ENCODE results near the gene MYRIP. TPM values are rescaled to one million over a fixed set of nuclear protein-coding genes. Genes with fewer than 3 reads are reported as not detected.
"Not testable (repeated sequence)": the region's sequence is repeated elsewhere in the genome, so short reads cannot be mapped to it uniquely, and the experiment has no call there.

MYRIP gene
- total RNA-seq, 2 donors from 2014 or later, result not detected

- Mint-ChIP-seq H3K4me3 (no peak overlapping the region), H3K27ac (no peak overlapping the region)
- ATAC-seq (replicated peaks), result no peak
Observed at GRCh38 chr3:40262331-40262730, 452.9 kb downstream of the MYRIP start.

GRCh38 chr3:40264451-40264850, 455.0 kb downstream of the MYRIP start:
- Mint-ChIP-seq H3K9me3 (no peaks in the 10 kb centered on the region), H3K27me3 (no peaks in the 10 kb centered on the region), H3K36me3 (ENCODE audit: low read depth) (no peaks in the 10 kb centered on the region), H3K27ac (no peak overlapping the region), H3K4me3 (no peak overlapping the region), H3K4me1 (no peaks in the 10 kb centered on the region)
- no peak for ATAC-seq (replicated peaks)

More at GRCh38 chr3:40262331-40262730, 452.9 kb downstream of the MYRIP start:
- H3K27me3 Mint-ChIP-seq, result no peaks in the 10 kb centered on the region
- no peaks in the 10 kb centered on the region for H3K36me3 Mint-ChIP-seq (ENCODE audit: low read depth)
- H3K4me1 Mint-ChIP-seq, result no peaks in the 10 kb centered on the region
- H3K9me3 Mint-ChIP-seq, result no peaks in the 10 kb centered on the region

DNA sequence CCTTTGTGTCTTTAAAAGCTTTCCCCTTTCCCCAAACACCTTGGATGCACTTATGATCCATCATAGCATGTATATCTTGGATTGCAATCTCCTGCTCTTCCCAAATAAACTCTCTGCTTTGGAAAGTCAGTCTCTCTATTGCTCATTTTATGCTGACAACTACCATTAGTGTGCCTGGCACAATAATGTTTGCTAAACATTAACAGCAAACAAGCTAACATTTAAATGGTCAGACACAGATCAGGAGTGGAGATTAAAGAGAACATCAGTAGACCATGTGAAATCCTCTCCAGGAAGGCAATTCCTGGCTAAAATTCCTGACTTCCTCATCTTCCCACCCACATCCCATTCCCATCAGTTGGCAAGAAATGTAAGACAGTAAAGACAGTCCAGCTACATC, 455.8 kb downstream of the MYRIP start:
- Mint-ChIP-seq H3K27me3 (no peaks in the 10 kb centered on the region), H3K36me3 (ENCODE audit: low read depth) (no peaks in the 10 kb centered on the region), H3K4me3 (no peak overlapping the region), H3K4me1 (no peaks in the 10 kb centered on the region), H3K9me3 (no peaks in the 10 kb centered on the region), H3K27ac (no peak overlapping the region)
- ATAC-seq (replicated peaks), result no peak

DNA sequence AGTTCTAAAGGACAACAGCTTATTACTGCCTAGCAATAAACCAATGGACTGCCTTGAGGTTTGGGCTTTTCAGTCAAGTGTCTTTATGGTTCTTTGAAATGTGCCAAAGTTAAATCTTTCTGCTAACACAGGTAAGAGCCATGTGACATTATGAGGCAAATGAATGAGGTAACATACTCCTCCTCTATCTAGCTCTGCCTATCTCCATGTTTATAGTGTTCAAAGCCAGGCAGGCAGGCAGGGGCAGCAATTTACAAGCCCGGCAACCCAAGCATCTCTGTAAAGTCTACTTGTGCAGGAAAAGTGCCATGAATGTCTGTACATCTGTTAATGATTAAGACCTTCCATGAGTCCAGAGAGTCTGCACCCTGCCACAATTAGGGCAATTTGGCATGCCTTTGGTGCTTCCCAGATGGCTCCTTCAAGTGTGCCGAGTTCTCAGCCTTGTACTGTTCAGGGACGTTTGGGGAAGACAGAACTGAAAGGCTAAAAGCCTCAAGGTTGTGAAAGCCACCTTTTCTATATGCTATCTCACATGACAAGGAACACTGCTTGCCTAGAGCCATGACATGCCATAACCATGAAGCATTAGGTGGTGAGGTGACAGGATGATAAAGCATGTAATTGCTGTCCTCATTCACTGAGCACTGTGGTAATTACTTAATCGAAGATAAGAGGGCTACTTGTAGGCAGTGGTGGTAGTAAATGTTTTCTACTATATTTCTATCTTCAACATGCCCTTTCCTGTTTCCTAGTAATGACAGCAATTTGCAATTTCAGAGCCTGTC, 458.7 kb downstream of the MYRIP start:
- Mint-ChIP-seq H3K27me3 (no peaks in the 10 kb centered on the region), H3K36me3 (ENCODE audit: low read depth) (no peaks in the 10 kb centered on the region), H3K9me3 (no peaks in the 10 kb centered on the region), H3K4me3 (no peak overlapping the region), H3K27ac (no peak overlapping the region), H3K4me1 (no peaks in the 10 kb centered on the region)
- no peak for ATAC-seq (replicated peaks)

- H3K4me3 Mint-ChIP-seq, result no peak overlapping the region
- H3K27ac Mint-ChIP-seq, result no peak overlapping the region
- H3K27me3 Mint-ChIP-seq, result no peaks in the 10 kb centered on the region
- H3K36me3 Mint-ChIP-seq (ENCODE audit: low read depth), result no peaks in the 10 kb centered on the region
- H3K4me1 Mint-ChIP-seq, result no peaks in the 10 kb centered on the region
- H3K9me3 Mint-ChIP-seq, result no peaks in the 10 kb centered on the region
- ATAC-seq (replicated peaks), result no peak
Observed at GRCh38 chr3:40268802-40269524, 459.6 kb downstream of the MYRIP start.

- peaks cover 5% of the 10 kb centered on the region for H3K9me3 Mint-ChIP-seq
- H3K27me3 Mint-ChIP-seq, result no peaks in the 10 kb centered on the region
- H3K36me3 Mint-ChIP-seq (ENCODE audit: low read depth), result no peaks in the 10 kb centered on the region
- H3K27ac Mint-ChIP-seq, result no peak overlapping the region
- H3K4me3 Mint-ChIP-seq, result no peak overlapping the region
- no peak for ATAC-seq (replicated peaks)
- H3K4me1 Mint-ChIP-seq, result peaks cover 6% of the 10 kb centered on the region
Observed at GRCh38 chr3:40278791-40279190, 469.4 kb downstream of the MYRIP start.

- ATAC-seq (replicated peaks), result no peak
- H3K27me3 Mint-ChIP-seq, result no peaks in the 10 kb centered on the region
- H3K36me3 Mint-ChIP-seq (ENCODE audit: low read depth), result no peaks in the 10 kb centered on the region
- peaks cover 6% of the 10 kb centered on the region for H3K4me1 Mint-ChIP-seq
- H3K4me3 Mint-ChIP-seq, result no peak overlapping the region
- H3K9me3 Mint-ChIP-seq, result peaks cover 5% of the 10 kb centered on the region
- H3K27ac Mint-ChIP-seq, result no peak overlapping the region
Observed at GRCh38 chr3:40281995-40282394, 472.6 kb downstream of the MYRIP start.

GRCh38 chr3:40283057-40283456, 473.6 kb downstream of the MYRIP start:
- H3K36me3 Mint-ChIP-seq (ENCODE audit: low read depth); ATAC-seq (replicated peaks); H3K27me3 Mint-ChIP-seq; H3K27ac Mint-ChIP-seq; H3K4me3 Mint-ChIP-seq; H3K9me3 Mint-ChIP-seq; H3K4me1 Mint-ChIP-seq: not testable (repeated sequence)

GRCh38 chr3:40287248-40287647, 477.8 kb downstream of the MYRIP start:
- H3K4me3 Mint-ChIP-seq, result no peak overlapping the region
- peaks cover 14% of the 10 kb centered on the region for H3K4me1 Mint-ChIP-seq
- no peaks in the 10 kb centered on the region for H3K9me3 Mint-ChIP-seq
- no peaks in the 10 kb centered on the region for H3K27me3 Mint-ChIP-seq
- no peak overlapping the region for H3K27ac Mint-ChIP-seq
- H3K36me3 Mint-ChIP-seq (ENCODE audit: low read depth), result no peaks in the 10 kb centered on the region
- ATAC-seq (replicated peaks), result peak; percentile 57

DNA sequence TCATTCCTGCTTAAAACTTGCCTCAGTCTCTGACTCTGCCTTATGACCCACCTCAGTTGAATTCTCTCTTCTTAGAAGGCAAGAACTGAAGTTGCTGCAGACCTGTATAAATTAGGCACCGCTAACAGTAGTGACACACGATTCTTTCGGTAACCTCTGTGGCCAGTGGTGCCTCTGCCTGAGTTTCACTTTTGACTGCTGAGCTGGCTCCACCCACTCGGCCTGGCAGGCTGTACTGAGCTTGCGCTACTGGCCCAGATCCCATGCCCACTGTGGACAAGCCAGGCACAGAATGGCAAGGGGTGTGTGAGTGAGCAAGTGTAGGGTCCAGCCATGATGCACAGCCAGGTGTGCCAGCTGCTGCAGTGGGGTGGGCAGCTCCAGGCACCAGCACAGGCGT, 481.0 kb downstream of the MYRIP start:
- Mint-ChIP-seq H3K4me3 (peak overlapping the region; percentile 64), H3K27ac (peak overlapping the region; percentile 22)
- ATAC-seq (replicated peaks), result peak; percentile 98

GRCh38 chr3:40291471-40291870, 482.1 kb downstream of the MYRIP start:
- peaks cover 6% of the 10 kb centered on the region for H3K36me3 Mint-ChIP-seq (ENCODE audit: low read depth)

More for the DNA sequence above, 481.0 kb downstream of the MYRIP start:
- no peaks in the 10 kb centered on the region for H3K27me3 Mint-ChIP-seq
- H3K9me3 Mint-ChIP-seq, result no peaks in the 10 kb centered on the region
- H3K36me3 Mint-ChIP-seq (ENCODE audit: low read depth), result peaks cover 6% of the 10 kb centered on the region
- peaks cover 14% of the 10 kb centered on the region for H3K4me1 Mint-ChIP-seq

DNA sequence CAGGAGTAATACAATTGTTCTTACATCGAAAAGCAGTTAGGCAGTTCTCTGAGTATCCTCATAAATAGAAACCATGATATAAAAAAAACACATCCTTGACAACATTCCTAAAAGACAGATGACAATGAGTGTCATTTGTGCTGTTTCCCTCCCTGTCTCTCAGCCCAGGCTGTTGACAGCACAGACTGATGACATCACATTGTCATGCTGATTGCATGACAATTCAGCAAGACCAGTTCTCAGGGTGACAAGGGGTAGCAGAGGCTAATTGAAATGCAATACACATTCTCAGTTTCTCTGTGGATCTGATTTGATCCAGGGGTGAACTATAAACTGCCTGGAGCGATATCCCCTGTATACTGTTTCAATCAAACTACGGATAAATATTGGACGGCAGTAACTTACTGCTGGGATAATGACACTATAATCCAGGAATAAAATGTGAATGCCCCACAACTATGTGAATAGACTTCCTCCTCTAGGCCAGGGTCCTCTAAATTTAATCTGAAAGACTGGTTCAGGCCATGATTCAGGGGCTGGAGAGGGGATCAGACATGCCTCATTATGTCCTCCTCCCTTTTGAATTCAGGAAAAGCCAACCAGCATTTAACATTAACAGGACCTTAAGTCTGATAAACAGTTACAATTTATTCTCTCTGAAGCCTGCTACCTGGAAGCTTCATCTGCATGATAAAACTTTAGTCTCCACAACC, 483.4 kb downstream of the MYRIP start:
- Mint-ChIP-seq H3K9me3 (no peaks in the 10 kb centered on the region), H3K27me3 (no peaks in the 10 kb centered on the region), H3K4me3 (no peak overlapping the region), H3K36me3 (ENCODE audit: low read depth) (peaks cover 13% of the 10 kb centered on the region), H3K27ac (no peak overlapping the region), H3K4me1 (peaks cover 14% of the 10 kb centered on the region)
- no peak for ATAC-seq (replicated peaks)

More at GRCh38 chr3:40291471-40291870, 482.1 kb downstream of the MYRIP start:
- Mint-ChIP-seq H3K4me1 (peaks cover 14% of the 10 kb centered on the region), H3K27me3 (no peaks in the 10 kb centered on the region), H3K9me3 (no peaks in the 10 kb centered on the region), H3K27ac (no peak overlapping the region), H3K4me3 (no peak overlapping the region)
- ATAC-seq (replicated peaks), result no peak

- ATAC-seq (replicated peaks), result no peak
- H3K4me3 Mint-ChIP-seq, result no peak overlapping the region
- H3K27ac Mint-ChIP-seq, result no peak overlapping the region
Observed at GRCh38 chr3:40294434-40294833, 485.0 kb downstream of the MYRIP start.

GRCh38 chr3:40298075-40298474, 488.7 kb downstream of the MYRIP start:
- H3K4me1 Mint-ChIP-seq, result no peaks in the 10 kb centered on the region
- ATAC-seq (replicated peaks), result no peak
- no peaks in the 10 kb centered on the region for H3K27me3 Mint-ChIP-seq
- peaks cover 28% of the 10 kb centered on the region for H3K36me3 Mint-ChIP-seq (ENCODE audit: low read depth)
- H3K9me3 Mint-ChIP-seq, result no peaks in the 10 kb centered on the region
- H3K27ac Mint-ChIP-seq, result no peak overlapping the region
- H3K4me3 Mint-ChIP-seq, result no peak overlapping the region

More at GRCh38 chr3:40294434-40294833, 485.0 kb downstream of the MYRIP start:
- Mint-ChIP-seq H3K36me3 (ENCODE audit: low read depth) (peaks cover 14% of the 10 kb centered on the region), H3K4me1 (peaks cover 12% of the 10 kb centered on the region), H3K27me3 (no peaks in the 10 kb centered on the region), H3K9me3 (no peaks in the 10 kb centered on the region)

Measured in activated T-helper 17 cell treated with anti-CD3 and anti-CD28 coated beads, Interleukin-2, amount 50 U/mL, for 72 hours (primary cell).